SW480 (cell line): ENCODE data around the gene AUH.
A peak's percentile ranks its signal among the peaks of the same experiment; 100 is the strongest.
"Not testable (repeated sequence)": the region's sequence is repeated elsewhere in the genome, so short reads cannot be mapped to it uniquely, and the experiment has no call there.

ENCODE experiments used
- DNase-seq: peaks from one replicate; pipeline ENCODE4 v3.0.0-alpha.2; 2016; ENCODE audit warnings: low spot score

AUH gene

DNA sequence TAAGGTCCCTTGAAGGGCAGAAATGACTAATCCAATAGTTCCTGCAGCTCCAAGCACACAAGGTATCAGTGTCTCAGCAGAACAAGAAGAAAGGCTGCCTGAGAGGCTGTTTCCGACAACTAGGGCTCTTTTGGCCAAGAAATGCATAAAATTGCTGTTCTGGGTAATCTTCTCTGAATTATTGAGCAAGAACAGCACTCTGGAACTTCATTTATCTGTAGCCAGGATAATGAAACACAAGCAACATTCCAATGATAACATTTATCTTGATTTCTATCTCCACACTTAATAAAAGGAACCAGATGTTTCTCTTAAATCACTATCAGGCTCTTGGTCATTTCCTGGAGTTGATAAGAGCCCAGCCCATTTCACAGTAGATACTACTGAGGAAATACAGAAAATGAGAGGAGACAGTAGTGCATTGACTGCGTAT is 17.0 kb upstream of the AUH start:
- DNase-seq, result no peak

DNA sequence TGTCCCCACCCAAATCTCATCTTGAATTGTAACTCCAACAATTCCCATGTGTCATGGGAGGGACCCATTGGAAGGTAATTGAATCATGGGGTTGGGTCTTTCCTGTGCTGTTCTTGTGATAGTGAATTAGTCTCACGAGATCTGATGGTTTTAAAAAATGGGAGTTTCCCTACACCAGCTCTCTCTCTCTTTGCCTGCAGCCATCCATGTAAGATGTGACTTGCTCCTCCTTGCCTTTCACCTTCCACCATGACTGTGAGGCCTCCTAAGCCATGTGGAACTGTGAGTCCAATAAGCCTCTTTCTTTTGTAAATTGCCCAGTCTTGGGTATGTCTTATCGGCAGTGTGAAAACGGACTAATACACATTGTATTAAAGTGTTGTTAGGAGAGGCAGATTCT is 16.3 kb upstream of the AUH start:
- not testable (repeated sequence) for DNase-seq

DNA sequence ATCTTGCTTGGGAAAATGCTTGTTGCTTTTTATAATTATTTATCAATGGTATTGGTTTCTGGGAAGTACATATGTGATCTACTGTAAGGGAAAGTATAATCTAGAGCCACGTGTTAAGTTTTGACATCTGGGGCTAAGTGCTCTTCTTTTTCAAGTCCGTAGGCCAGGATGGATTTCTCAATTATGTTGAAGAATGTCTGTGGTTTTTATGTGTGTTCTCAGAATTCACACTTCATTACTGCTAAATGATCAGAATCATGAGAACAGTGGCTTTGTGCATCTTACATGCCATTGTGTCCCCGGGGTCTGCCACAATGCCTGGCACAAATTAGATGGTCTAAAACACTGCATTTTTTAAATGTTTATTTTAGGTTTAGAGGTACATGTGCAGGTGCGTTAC is 14.5 kb upstream of the AUH start:
- no peak for DNase-seq

DNA sequence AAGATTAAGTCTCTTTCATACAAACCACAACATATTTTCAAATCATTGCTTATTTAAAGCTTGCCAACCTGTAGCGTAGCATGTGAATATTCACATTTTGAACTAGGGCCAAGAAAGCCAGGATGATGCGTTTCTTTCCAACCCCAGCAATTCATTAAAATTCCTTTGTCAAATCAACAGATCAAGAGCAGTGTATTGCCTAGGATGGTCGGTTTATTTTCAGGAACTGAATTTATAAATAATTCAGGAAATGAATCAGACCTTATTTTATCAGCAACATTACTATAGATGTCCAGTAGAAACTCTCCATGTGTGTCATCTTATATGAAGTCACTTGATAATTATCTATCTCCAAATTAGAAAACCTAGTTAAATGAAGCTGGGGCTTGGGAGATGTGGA is 13.2 kb upstream of the AUH start:
- DNase-seq, result no peak

DNA sequence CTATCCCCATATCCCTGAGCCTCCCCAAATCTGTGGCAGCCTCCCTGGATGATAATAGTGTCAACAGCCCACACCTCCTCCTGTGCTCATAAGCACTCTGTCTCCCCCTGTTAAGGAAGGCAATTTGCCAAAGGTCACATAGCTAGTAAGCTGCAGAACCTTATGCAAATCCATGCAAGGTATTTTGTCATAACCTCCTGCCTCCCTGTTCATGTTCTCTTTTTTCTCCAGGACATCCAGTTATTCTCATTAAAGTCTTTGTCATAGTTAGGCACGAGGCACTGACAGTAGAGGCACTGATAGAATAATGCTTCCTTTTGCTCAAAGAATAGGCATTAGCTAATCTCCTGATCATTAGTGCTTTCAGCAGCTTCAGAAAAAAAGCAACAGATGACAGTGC is 10.2 kb upstream of the AUH start:
- no peak for DNase-seq

DNA sequence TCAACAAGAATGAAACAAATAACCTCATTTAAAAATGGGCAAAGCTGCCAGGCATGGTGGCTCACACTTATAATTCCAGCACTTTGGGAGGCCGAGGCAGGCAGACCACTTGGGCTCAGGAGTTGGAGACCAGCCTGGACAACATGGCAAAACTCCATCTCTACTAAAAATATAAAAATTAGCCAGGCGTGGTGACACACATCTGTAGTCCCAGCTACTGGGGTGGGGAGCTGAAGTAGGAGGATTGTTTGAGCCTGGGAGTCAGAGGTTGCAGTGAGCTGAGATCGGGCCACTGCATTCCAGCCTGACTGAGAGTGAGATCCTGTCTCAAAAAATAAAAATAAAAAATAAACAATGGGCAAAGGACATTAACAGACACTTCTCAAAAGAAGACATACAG is 8.3 kb upstream of the AUH start:
- DNase-seq, result not testable (repeated sequence)

DNA sequence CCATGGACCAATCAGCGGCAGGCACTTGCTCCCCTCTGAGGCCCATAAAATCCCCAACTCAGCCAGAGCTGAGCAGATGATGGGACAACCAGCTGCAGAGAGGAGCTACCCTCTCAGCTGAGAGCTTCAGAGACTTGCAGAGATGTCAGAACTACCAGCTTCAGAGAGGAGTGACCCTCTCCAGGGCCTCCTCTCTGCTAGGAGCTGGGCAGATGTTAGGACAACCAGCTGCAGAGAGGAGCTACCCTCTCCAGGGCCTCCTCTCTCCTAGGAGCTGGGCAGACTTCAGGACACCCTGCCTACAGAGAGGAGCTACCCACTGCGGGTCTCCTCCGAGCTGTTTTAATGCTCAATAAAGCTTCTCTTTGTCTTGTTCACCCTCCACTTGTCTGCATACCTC is 3.0 kb upstream of the AUH start:
- no peak for DNase-seq

DNA sequence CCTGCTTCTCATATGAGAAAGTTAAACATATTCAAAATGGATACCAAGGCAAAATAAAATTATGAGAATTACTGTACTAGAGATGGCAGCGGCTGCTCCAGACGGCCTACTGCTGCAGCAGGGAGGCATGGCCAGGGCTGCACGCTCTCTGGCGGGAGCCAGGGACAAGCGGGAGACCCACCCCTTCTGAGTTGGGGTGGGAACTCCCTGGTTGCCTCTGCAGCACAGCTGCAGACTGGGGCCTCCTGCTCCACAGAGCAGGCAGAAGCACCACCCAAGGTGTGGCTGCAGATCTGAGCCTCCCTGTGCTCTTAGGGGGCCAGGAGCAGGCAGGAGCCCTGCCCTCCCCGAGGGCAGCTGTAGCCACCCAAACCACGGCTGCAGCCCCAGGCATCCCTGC is 2.3 kb upstream of the AUH start:
- DNase-seq, result no peak

DNA sequence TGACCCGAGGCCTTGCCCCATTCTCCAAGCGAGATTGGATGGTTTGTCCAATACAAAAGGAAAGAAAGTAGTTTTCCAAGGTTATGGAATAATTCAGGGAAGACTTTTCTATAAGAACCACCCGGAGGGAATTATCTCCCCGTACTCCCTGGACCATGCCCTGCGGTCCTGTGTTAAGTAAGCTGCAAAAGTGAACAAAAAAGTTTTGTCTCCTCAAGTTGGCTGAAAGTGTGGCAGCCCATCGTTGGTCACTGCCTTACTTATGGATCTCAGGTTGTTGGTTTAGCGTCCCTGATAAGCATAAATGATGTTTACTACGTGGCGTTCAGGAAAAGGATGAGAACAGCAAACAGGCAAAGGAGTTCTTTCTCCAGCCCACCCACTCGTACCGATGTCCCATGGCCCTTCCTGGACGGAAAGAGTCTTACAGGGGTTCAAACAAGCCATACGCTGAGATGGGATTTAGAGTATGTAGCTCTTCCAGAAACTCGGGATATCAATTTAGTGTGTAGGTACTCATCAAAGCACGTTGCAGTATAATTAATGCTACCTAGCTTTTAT is 413 bp upstream of the AUH start:
- DNase-seq, result no peak

DNA sequence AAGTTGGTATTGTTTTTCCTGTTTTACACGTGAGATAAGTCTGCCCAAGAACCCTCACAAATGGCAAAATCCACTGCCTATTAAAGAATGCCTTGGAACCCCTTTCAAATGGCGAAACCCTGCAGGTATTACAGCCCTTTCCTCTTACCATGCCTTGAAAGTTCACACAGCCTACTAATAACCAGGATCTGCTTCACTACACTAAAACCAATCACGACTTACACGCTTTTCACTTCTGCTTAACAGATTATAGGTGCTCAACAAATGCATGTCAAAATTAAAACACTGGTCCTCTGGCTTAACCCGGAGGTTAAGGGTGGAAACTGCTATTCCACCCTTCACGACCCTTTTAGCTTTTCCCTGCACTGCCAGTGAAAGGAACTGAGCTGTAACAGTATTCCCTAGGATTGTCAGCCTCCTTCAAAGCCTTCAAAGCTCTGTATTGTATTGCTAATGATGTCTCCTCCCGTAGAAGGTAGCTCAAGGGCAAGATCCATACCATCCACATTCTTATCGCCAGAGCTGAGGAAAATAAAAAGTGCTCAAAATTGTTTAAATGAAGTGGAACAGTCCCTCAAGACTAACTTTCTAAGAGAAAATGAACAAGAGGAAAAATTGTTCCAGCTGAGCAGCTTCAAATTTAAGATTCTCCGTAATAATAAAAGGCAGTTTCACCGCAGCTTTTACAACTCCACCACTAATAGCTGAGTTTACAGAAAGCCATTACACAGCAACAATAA is 997 bp downstream of the AUH start:
- peak; percentile 17 for DNase-seq

DNA sequence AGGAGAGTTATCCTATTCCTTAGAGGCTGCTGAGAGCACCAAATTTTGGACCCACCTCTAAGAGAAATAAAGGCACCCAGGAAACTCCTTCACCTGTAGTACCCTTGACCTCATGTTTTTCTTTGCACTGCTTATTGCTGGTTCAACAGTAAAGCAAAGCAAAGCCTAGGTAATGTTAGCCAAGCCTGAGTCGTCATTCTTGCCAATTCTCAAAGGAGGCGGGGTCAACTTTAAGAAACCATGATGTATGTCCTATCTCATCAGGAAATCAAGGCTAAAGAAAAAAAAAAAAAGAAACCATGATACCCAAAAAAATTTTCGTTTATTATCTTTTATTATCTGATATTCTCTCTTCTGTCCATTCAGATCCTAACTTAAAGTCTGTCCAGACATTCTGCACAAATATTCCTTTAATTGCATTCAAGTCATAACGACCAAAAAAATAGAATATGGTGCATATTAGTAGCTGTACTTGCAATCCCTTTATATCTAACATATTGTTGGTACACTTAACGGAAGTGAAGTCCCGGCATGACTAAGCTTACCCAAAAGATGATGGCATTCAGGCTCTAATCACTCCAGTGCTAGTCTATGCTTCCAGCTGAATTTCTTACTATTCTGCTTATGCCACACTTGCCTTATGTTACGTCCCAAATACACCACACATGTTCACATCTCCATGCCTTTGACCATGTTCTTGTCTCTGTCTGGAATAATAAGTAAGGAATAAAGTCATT is 1.8 kb downstream of the AUH start:
- no peak for DNase-seq

DNA sequence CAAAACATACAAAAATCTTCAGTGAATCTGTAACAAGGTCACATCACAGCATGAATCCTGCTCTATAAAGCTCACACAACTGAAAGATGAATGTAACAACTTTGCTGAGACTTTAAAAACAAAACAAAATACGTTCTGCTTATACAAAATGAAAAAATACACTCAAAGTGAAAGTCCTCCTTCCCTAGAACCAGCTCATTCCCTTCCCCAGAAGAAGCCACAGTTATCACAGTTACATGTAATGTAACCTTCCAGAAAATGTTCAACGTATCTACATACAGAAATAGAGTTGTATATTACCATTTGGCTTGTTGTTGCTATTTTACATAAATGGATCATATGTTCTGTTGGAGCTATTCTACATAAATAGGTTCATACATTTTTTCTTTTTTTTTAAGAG is 2.6 kb downstream of the AUH start:
- DNase-seq, result no peak

DNA sequence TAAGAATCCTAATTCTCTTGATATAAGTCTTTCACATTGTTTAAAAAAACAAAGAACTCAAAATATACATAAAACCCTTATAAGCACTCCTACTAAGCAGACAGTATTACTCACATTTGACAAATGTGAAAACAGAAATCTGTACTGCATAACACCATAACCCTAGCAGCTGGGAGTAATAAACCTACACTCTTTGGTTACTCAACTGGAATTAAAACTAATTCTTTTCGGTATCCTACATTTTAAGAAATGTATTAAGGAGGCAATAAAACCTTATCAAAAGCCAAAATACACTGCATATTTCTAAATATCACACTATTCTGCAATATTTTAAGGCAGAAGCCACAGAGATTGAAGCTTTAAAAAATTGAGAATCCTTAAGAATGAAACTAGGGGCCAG is 6.8 kb downstream of the AUH start:
- DNase-seq, result no peak

DNA sequence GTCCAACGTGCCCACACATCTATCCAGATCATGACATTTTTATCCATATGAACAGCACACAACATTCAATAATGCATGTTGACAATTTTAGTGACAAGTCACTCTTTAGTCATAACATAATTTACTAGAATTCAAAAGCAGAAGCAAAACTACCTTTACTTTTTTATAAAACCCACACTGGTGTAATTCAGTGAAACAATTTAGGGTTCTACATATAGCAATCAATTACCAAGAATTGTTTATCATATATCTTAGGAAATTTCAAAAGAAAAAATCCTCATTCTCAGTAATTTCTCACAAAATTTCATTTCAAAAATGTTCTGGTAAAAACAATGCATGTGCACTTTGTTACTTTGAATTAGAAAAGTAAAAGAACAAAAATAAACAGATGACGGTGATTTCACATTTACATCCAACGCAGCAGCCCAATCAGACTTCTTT is 12.6 kb downstream of the AUH start:
- no peak for DNase-seq

DNA sequence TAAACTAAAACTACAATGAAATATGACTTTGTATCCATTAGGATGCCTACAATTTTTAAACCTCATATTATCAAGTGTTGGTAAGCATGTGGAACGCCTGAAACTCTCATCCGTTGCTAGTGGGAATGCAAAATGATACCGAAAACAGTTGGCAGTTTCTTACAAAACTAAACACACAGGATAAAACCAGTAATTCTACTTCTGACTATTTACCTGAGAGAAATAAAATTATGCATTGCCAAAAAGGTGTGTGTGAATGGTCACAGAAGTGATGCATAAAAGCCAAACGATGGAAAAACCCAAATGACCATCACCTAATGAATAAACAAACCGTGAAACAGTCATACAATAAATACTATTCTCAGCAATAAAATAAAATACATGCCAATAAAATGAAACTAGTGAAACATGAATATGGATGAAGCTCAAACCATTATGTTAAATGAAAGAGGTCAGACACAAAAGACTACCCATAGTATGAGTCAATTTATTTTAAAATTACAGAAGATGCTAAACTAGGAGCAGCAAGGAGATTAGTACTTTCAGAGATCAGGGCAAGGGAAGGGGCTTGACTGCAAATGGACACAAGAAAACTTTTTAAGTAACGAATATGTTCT is 13.4 kb downstream of the AUH start:
- DNase-seq, result no peak

DNA sequence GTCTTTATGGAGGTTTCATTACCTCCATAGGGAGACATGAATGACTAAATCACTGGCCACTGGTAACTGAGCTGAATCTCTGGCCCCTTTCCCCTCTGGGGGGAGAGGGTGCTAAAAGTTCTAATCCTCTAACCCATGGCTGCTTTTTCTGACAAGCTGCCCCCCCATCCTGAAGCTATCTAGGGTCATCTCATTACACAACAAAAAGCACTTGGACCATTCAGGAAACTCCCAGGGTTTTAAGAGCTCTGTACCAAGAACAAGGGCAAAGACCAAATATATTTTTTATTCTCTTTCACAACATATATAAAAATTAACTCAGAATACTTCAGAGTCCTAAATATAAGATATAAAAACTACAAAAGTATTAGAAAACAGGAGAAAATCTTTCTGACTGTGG is 14.3 kb downstream of the AUH start:
- no peak for DNase-seq

DNA sequence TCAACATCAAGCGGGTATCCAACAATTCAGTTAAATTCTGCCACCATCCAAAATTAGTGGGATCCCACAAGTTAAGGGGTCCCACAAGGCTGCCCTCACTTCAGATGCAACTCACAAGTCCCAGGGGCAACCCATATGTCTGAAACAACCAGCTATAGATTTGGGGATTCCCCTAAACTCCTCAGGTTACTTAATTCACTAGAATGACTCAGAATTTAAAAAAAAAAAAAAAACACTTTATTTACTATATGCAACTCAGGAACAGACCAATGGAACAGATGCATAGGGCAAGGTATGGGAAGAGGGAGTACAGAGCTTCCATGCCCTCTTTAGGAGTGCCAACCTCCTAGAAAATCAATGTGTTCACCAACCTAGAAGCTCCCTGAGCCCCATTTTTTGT is 15.1 kb downstream of the AUH start:
- no peak for DNase-seq

DNA sequence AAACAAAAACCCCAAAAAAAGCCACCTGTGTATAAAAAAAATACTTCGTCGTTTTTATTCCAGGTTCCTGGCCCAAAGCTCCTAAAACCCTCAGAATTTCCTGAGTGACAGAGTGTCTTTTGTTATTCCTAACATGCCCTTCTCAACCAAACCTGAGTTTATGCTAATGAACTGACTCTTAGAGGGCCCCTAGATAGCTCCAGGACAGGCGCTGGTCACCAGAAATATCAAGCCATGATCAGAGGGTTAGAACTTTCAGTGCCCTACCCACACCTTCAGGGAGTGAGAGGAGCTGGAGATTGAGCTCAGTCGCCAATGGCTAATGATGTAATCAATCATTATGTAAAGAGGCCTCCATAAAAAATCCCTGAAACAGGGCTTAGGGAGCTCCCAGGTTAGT is 15.7 kb downstream of the AUH start:
- DNase-seq, result no peak

DNA sequence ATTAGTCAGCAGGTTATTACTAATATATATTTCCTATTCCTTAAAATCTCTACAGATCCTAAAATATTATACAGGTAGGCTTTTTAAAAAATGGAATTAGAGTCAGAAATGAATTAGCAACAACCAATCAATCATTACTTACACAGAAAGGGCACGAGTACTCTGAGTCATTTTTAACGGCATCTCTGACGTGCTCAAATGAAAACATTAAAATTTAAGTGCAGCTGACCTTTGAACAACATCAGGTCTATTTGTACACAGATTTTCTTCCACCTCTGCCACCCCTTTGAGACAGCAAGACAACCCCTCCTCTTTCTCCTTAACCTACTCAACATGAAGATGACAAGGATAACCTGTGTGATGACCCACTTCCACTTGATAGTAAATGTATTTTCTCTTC is 19.1 kb downstream of the AUH start:
- no peak for DNase-seq

DNA sequence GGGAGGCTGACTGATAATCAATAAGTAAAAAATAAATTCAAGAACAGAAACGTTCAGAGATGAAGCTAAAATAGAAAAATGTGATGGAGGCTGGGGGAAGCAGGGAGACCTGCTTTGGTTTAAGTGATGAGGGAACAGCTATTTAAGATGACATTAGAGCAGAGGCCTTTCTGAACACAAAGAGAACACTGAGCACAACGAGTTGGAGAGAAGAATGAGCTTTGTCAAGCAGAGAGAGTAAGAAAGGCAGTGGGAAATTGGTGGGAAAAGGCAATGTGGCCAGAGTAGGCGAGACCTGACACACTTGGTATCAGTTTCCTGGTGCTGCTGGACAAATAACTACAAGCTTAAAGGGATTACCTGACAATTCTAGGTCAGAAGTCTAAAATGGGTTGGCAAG is 20.0 kb downstream of the AUH start:
- DNase-seq, result no peak

DNA sequence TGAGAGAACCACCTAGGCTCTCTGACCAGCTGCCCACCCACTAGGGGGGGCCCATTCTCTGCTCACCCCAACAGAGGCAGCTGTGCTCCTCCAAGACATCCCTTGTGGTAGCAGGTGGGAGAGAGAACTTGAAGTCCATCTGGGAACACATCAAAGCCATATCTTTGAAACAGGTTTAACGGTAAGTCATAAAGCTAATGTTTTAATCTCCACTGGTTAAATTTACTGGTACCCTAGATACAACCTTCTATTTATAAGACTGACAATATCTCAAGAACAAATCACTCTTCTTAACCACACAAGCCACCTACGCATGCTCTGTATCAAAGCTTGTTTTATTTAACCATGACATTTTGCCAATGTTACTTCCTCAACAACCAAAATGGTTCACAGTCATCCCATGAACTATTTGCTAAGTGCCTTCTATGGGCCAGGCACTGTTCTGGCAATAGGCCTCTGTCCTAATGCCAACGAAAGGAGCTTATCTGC is 20.4 kb downstream of the AUH start:
- peak; percentile 7 for DNase-seq

DNA sequence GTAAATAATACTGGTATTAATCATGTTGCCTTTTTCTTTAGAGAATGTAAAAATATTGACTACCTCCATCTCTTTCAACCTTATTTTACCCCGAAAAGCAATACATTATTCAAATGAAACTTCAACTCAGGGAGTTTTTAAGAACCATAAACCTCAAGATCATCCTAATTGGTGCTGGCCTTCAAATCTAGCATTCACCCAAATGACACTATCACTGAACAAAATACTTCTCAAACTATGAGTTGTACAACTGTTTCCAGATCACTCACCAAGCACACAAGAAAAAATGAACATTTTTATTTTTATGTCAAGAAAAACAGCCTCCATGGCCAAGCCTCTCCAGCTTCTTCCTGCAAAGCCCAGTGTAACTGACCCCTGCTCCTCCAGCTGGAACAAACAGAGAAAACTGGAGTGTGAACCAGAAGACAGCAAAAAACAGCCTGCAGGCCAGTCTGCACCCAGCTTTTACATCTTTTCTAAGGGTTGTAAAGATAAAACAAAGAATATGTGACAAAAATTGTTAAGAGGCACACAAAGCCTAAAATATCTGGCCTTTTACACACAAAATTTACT is 21.2 kb downstream of the AUH start:
- DNase-seq, result no peak

DNA sequence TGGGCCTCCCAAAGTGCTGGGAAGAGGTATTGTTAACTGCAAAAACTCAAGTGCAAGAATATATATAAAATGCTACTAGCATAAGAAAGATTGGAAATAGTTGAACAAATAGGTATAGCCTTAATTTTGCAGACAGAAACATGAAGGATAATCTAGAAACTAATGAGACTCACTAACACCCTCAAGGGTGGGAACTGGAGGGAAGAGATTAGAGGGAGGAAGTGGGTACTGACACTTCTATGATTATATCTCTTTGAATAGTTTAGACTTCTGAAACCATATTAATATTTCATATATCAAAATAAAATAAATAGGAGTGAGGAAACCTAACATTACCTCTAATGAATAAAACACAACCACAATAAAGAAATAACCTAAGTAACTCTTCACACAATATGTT is 23.0 kb downstream of the AUH start:
- DNase-seq, result no peak
